AG04449 (cell line): Measurements from ENCODE around the gene RPL22.

Experiments used
- CTCF ChIA-PET: fragments of 350-600 bp; formaldehyde crosslinking; extraction: SDS; loops from one replicate; lab custom pipeline; 2021; ENCODE audit warnings: antibody characterized with exemption; lab: Yijun Ruan, JAX
- POLR2A ChIA-PET: fragments of 400-600, 350-600 bp; formaldehyde crosslinking; extraction: SDS; loops from one replicate; lab custom pipeline; 2020; ENCODE audit warnings: antibody characterized with exemption, inconsistent platforms; lab: Yijun Ruan, JAX
- DNase-seq: peaks from one replicate; pipeline ENCODE4 v3.0.0-alpha.2; 2010; ENCODE audit warnings: low read depth, low spot score
- H3K4me3 ChIP-seq: 2 replicates; pipeline ENCODE4 v1.5.1; 2011; ENCODE audit warnings: low read depth, mild to moderate bottlenecking, control low read depth, low read length
- CTCF ChIP-seq: IDR thresholded peaks from one replicate; pipeline ENCODE4 v1.5.1; 2011; ENCODE audit warnings: mild to moderate bottlenecking, moderate library complexity, low read length, control low read depth, inconsistent platforms; ENCODE audit not compliant: insufficient read depth; ENCODE audit errors: missing control alignments

Gene RPL22

GRCh38 chr1:6140413-6140812, 59.0 kb downstream of the RPL22 start:
- DNase-seq = no peak
- no peak overlapping the region for H3K4me3 ChIP-seq
- no peak for TF ChIP-seq CTCF
- CTCF ChIA-PET = interaction anchor here (0.9 kb wide), 1 partner anchor 28 kb away, joined by 3 read pairs; no protein-coding TSS in a partner anchor
- POLR2A ChIA-PET = no interaction called here

- no peak for DNase-seq
- POLR2A ChIA-PET = no interaction called here
- TF ChIP-seq CTCF = no peak
- CTCF ChIA-PET = no interaction called here
- H3K4me3 ChIP-seq = no peak overlapping the region
These were observed 61.6 kb downstream of the RPL22 start for GRCh38 chr1:6137758-6138157.

- no peak for DNase-seq
- POLR2A ChIA-PET = no interaction called here
- no peak for TF ChIP-seq CTCF
- CTCF ChIA-PET = no interaction called here
- H3K4me3 ChIP-seq = no peak overlapping the region
These were observed 62.7 kb downstream of the RPL22 start for GRCh38 chr1:6136516-6137220.
